Neural cell (in vitro differentiated cells): Measurements from ENCODE around the gene EXOC3L1.

Experiments
- CTCF ChIP-seq: fragments of 450-650 bp; IDR thresholded peaks from 2 replicates; pipeline ENCODE4 v1.5.1; 2014; ENCODE audit warnings: antibody characterized with exemption, mild to moderate bottlenecking, moderate library complexity; ENCODE audit not compliant: poor library complexity, severe bottlenecking
- EP300 ChIP-seq: fragments of 450-650 bp; conservative IDR thresholded peaks from 2 replicates; pipeline ENCODE4 v1.6.1; 2014; ENCODE audit warnings: antibody characterized with exemption, mild to moderate bottlenecking, moderate library complexity; ENCODE audit not compliant: poor library complexity, severe bottlenecking
- EZH2 ChIP-seq: fragments of 200-600, 300-800 bp; shearing (Covaris generic), sonication (generic); IDR thresholded peaks from 2 replicates; pipeline ENCODE4 v1.6.1; 2014; ENCODE audit warnings: antibody characterized with exemption, low read length, borderline replicate concordance, mild to moderate bottlenecking; ENCODE audit not compliant: insufficient read depth, poor library complexity, severe bottlenecking
- MXI1 ChIP-seq: fragments of 450-650 bp; conservative IDR thresholded peaks from 2 replicates; pipeline ENCODE4 v1.6.1; 2014; ENCODE audit warnings: antibody characterized with exemption, mild to moderate bottlenecking; ENCODE audit not compliant: poor library complexity, severe bottlenecking
- POLR2AphosphoS5 ChIP-seq: IDR thresholded peaks from 2 replicates; pipeline ENCODE4 v1.6.1; 2012
- RAD21 ChIP-seq: fragments of 450-650 bp; conservative IDR thresholded peaks from 2 replicates; pipeline ENCODE4 v1.6.1; 2014; ENCODE audit warnings: antibody characterized with exemption, mild to moderate bottlenecking, moderate library complexity
- REST ChIP-seq: IDR thresholded peaks from 2 replicates; pipeline ENCODE4 v1.6.1; 2012; ENCODE audit warnings: borderline replicate concordance
- SMC3 ChIP-seq: fragments of 450-650 bp; conservative IDR thresholded peaks from 2 replicates; pipeline ENCODE4 v1.6.1; 2014; ENCODE audit warnings: antibody characterized with exemption, mild to moderate bottlenecking, moderate library complexity; ENCODE audit not compliant: poor library complexity
- TAF1 ChIP-seq: IDR thresholded peaks from 2 replicates; pipeline ENCODE4 v1.6.1; 2012; ENCODE audit warnings: low read depth

- TF ChIP-seq CTCF: no peak
- TF ChIP-seq SMC3: no peak
- TF ChIP-seq POLR2AphosphoS5: no peak
- no peak for TF ChIP-seq REST
- TF ChIP-seq RAD21: no peak
- TF ChIP-seq EZH2: no peak
- TF ChIP-seq EP300: no peak
- no peak for TF ChIP-seq TAF1
- TF ChIP-seq MXI1: no peak
Observed at GRCh38 chr16:67150047-67150832, 39.7 kb downstream of the EXOC3L1 start.
